Limb (tissue), 2 donors: ENCODE measurements around the gene KLC4.
"Not testable (repeated sequence)": the region's sequence is repeated elsewhere in the genome, so short reads cannot be mapped to it uniquely, and the experiment has no call there.

Experiments
- DNase-seq, 2 donors: peaks; one replicate each; pipeline ENCODE4 v3.0.0-alpha.2; 2016; ENCODE audit errors: extremely low spot score in 2 of 2

The KLC4 gene

GRCh38 chr6:43091436-43091991 is 32.1 kb downstream of the KLC4 start:
- no peak for DNase-seq

- no peak for DNase-seq
Measured at GRCh38 chr6:43092635-43093034, 33.2 kb downstream of the KLC4 start.

- no peak for DNase-seq
Measured at GRCh38 chr6:43093436-43094289, 34.2 kb downstream of the KLC4 start.

GRCh38 chr6:43095939-43096338 is 36.5 kb downstream of the KLC4 start:
- no peak for DNase-seq

- DNase-seq = peak in 1 of 2 donors; percentile 37
Measured at GRCh38 chr6:43096451-43097097, 37.1 kb downstream of the KLC4 start.

- no peak for DNase-seq
Measured at GRCh38 chr6:43097098-43097489, 37.7 kb downstream of the KLC4 start.

- DNase-seq = no peak
Measured at GRCh38 chr6:43097502-43097901, 38.1 kb downstream of the KLC4 start.

GRCh38 chr6:43101497-43101896 is 42.1 kb downstream of the KLC4 start:
- DNase-seq = no peak

GRCh38 chr6:43103253-43103876 is 43.9 kb downstream of the KLC4 start:
- DNase-seq = no peak

- DNase-seq = no peak
Measured at GRCh38 chr6:43105538-43106222, 46.2 kb downstream of the KLC4 start.

- DNase-seq = no peak
Measured at GRCh38 chr6:43107344-43108062, 48.1 kb downstream of the KLC4 start.

GRCh38 chr6:43113431-43114260 is 54.2 kb downstream of the KLC4 start:
- DNase-seq = no peak

GRCh38 chr6:43115365-43115764 is 55.9 kb downstream of the KLC4 start:
- no peak for DNase-seq

GRCh38 chr6:43117466-43117865 is 58.0 kb downstream of the KLC4 start:
- DNase-seq = not testable (repeated sequence)

- DNase-seq = no peak
Measured at GRCh38 chr6:43119482-43119881, 60.1 kb downstream of the KLC4 start.

- no peak for DNase-seq
Measured at GRCh38 chr6:43120101-43120763, 60.8 kb downstream of the KLC4 start.

- DNase-seq = no peak
Measured at GRCh38 chr6:43120944-43121913, 61.8 kb downstream of the KLC4 start.

- DNase-seq = no peak
Measured at GRCh38 chr6:43122146-43122545, 62.7 kb downstream of the KLC4 start.
